SHP77 (cell line): Measurements from ENCODE around the gene SCNM1.
"Not testable (repeated sequence)": the region's sequence is repeated elsewhere in the genome, so short reads cannot be mapped to it uniquely, and the experiment has no call there.

Experiments used
- DNase-seq, 2 experiments: peaks; one replicate each; lab custom pipeline; 2025; lab: John Stamatoyannopoulos, UW

Gene SCNM1

DNA sequence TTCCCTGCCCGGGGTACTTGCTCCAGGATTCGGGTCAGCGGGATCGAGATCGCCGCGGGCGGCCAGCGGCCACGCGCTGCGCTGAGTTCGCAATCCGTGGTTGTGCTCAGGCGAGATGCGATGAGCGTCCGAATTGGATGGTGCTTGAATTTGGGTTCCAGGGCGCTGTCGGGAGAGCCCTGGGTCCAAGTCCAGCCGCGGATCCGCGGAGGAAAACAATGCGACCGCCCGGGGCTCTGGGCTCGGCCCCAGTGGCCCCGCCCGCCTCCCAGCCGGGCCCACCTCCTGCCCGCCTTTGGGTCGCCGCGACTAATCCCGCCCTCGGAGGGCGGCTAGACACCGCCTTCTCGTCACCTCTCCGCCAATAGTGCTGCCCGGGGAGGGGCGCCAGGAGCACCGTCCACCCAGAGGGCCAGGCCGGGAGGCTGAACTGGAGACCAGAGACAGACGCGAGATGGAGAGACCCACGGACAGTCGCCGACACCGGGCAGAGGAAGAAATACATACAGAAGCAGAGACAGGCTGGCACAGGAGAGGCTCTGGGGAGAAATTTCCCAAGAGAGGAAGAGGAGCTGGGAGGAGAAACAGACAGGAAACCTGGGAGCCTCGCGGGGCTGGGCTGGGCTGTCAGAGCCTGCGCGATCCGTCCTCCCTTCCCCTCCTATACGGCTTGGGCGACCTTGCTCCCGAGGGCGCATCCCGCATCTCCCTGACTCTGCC lies 19.4 kb upstream of the SCNM1 start, which contains the start of gene SEMA6C:
SEMA6C (minus strand) TSS at position 220 of the 720 bp plus-strand sequence. CDS start 4,010 bp downstream, outside the sequence.
- DNase-seq = peak; percentile 97 to 99

DNA sequence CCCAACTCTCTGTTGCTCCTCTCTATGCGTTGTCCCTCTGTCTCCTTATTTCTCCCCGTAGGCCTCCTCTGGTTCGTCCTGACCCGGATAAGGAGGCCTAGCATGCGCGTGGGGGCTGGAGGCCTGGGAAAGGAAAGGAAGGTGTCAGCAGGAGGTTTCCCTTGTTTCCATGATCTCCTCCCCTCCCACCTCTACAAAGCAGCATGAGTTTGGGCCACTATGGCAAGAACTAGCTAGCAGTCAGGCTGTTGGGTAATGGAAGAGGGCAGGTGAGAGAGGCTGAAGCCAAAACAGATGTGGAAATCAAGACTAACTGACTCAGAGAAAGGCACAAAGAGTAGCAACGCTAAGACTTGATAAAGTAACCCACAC lies 18.8 kb upstream of the SCNM1 start:
- DNase-seq = peak in 1 of 2 experiments; percentile 5

DNA sequence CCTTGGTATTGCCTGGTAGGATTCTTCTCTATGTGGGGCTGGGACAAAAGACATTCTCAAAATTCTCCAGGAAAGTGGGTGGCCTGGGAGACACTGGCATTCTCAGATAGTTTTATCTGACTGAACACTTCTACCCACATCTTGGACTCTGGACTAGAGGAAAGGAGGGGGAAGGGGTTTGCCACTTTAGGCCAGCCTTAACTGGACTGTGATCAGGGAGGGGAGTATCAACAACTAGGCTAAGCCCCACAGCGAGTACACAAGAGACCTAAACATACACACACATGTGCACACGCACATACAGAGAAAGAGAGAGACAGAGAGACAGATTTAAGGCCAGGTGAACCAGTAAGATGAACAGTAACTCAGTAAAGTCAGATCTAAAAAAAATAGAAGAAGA lies 18.3 kb upstream of the SCNM1 start:
- DNase-seq = no peak

DNA sequence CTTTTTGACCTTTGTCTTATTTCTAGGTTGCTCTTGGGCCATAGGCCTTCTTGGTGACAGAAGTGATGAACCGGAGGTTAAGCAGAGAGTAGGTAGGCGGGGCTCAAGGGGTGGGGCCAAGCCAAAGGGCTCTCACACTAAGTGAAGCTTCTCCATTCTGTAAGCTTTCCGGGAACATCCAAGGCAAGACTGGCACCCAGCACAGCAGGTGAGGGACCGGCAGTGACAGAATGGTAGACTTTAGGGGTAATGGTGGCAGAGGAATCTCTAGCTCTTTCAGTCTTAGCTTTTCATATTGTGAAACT lies 9.5 kb upstream of the SCNM1 start, which contains the start of gene TNFAIP8L2:
TNFAIP8L2 (plus strand) TSS at position 135 of the 305 bp plus-strand sequence. CDS start 2,049 bp downstream, outside the sequence.
- no peak for DNase-seq

DNA sequence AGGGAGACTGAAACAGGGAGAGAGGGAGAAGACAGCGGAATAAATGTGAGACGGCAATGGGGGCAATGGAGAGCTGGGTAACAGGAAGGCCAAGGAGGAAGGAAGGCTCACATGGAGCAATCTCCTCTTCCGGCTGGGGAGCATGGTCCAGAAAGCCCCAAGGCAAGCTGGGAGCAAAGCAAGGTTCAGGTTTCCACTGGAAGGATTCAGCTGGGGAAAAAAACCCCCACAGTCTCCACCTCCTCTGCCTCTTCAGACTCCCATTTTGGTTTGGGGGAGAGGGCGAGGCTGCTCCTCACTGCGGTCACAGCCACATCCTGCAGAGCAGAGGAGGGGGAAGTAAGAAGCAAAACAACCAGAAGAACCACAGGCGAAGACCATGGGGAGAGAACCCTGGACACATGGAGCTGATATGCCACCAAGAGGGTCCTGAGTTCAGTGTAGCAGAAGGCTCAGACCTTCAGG lies 8.8 kb upstream of the SCNM1 start:
- DNase-seq = no peak

DNA sequence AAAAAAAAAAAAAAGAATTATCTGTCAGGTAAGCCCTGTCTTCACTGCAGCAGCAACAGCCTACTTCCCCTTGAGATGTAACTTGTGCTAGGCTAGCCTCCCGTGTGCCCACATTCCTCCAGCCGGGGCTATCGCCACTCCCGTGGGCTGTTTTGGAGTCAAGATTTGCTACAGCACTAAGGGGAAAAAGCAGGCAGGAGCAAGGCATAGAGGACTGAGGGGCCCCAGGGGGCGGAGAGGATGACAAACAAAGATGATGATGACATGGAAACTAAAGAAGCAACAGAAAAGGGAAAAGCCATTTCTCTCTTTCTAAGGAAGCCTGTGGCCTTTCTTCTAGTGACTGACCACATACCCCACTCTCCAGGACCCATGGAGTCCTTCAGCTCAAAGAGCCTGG lies 7.6 kb upstream of the SCNM1 start:
- no peak for DNase-seq

DNA sequence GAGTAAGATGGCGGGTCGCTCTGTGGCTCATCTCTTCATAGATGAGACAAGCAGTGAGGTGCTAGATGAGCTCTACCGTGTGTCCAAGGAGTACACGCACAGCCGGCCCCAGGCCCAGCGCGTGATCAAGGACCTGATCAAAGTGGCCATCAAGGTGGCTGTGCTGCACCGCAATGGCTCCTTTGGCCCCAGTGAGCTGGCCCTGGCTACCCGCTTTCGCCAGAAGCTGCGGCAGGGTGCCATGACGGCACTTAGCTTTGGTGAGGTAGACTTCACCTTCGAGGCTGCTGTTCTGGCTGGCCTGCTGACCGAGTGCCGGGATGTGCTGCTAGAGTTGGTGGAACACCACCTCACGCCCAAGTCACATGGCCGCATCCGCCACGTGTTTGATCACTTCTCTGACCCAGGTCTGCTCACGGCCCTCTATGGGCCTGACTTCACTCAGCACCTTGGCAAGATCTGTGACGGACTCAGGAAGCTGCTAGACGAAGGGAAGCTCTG lies 7.1 kb upstream of the SCNM1 start:
- no peak for DNase-seq

DNA sequence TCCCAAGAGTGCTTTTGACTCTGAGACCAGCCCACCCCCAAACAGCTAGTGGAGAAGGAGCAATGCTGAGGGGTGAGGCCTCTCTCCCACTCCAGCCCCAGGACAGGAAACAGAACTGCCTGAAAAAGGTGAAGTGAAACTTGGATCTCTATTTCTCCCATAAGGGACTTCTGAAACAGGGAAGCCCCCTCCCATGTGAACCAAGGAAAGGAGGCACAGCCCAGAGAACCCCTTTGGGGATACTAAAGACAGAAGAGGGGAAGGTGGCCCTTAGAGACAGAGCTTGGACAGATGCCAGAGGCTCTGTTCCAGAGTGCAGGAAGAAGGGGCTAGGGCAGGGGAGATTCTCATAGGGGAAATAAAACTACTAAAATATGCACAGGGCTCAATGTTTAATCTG lies 6.6 kb upstream of the SCNM1 start:
- no peak for DNase-seq

DNA sequence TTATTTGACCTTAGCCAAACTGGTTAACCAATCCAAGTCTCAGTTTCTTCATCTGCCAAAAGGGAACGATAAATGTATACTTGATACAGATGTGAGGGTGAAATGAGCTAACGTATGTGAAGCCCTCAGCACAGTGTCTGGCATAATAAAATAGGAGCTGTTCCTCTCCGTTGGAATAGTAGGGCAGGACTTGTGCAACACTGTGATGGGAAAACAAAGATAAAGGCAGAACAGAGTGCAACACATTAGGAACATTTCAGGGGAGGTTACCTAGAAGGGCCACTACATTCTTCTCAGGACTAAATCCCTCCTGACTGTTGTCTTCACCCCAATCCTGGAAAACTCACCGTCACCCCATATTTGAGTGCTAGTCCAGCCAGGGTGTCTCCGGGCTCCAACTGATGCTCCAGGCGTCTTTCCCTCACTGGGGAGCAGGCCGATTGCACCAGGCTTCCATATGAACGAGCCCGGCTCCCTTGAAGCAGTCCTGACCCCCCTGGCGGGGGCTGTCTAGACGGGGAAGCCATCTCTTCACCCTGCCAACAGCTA lies 1.1 kb upstream of the SCNM1 start:
- no peak for DNase-seq

DNA sequence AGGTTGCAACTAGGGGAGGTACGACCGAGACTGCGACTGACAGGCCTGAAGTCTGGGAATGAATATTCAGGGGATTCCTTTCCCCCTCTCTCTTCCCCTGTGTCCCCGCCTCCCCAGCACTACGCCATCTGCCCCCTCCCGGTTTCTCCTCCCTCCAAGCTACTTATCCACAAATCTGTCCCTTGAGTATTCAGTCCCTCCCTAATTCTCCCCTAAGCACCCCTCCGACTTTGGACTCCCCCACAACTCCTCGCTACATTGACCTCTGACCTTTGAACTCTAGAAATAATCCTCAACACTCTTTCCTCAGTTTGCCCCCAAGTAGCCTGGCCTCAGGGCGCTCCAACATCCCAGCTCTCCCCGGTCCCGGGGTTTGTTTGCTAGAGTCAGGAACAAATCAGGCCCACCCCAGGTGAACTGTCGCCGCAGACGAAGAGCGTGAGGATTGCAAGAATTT lies 635 bp upstream of the SCNM1 start:
- peak; percentile 30 to 32 for DNase-seq

DNA sequence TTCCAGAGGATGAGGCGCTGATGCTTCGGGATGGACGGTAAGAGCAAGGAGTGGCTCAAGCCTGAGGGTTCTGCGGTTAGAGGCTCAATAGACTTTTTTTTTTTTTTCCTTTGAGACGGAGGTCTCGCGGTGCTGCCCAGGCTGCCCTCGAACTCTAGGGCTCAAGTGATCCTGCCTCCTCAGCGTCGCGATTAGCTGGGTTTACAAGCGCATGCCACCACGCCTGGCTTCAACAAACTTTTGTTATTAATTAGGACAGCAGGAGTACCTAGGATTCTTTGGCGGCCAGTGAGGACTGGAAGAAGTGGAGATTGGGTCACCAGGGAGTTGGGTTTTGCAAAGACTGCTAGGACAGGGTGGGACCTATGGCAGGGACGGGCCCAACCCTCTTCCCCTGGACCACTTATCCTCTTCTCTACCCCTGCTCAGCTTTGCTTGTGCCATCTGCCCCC lies 587 bp downstream of the SCNM1 start:
- peak in 1 of 2 experiments; percentile 36 for DNase-seq

DNA sequence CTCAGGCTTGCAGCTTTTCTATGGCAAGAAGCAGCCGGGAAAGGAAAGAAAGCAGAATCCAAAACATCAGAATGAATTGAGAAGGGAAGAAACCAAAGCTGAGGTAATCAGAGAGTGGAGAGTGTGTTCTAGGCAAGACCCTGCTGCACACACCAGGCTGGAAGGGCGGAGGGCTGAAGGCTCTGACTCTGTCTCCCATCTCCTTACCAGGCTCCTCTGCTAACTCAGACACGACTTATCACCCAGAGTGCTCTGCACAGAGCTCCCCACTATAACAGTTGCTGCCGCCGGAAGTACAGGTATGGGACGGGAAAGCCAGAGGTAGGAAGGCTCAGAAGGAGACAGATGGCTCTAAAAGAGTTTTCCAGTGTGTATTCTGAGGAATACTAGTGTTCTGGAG lies 1.2 kb downstream of the SCNM1 start:
- DNase-seq = no peak

DNA sequence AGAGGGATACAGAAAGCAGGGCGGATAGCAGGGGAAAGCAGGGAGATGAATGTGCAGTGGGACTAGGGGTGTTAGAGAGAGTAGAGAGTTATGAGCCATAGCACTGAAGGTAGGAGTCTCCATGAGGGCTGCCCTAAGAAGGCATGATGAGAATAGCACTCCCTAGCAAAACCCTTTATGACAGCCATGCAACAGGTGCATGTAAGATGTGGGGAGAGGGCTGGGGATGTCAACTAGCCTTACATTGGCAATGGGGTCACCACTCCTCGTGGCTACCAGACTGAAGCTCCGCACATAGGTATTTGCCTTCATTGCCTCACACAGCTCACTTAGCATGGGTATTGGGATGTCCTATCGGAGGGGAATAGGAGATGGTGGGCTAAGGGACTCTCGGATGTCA lies 5.2 kb downstream of the SCNM1 start:
- no peak for DNase-seq

DNA sequence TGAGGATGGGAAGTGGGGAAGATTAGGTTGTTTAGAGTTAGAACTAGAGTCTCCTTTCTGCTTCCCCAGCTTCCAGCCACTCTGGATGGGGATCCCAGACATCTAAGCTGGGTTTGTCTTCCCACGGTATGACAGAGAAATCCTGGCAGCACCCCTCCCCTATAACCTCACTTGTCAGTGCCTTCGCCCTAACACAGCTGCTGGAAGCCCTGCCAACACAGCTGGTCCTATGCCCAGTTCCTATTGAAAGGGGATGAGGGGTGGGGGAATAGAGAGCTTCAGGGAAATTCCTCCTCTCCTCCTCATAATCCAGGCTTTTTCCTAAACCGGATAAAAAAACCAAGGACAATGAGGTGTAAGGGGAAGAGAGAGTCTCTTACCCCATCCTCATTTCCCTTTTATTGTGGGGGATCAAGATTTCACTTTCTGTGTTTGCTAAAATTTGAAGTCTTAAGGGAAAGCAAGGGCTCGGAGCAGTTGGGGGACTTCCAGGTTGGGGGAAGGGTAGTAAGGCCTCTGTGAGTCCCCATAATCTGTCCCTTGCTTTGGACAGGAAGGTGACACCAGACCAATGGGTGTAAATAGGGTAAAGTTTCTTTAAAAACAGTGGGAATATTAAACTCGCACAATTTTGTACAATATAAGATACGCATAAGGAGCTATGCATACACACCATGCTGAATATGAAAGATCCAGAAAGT lies 9.2 kb downstream of the SCNM1 start:
- DNase-seq = no peak

DNA sequence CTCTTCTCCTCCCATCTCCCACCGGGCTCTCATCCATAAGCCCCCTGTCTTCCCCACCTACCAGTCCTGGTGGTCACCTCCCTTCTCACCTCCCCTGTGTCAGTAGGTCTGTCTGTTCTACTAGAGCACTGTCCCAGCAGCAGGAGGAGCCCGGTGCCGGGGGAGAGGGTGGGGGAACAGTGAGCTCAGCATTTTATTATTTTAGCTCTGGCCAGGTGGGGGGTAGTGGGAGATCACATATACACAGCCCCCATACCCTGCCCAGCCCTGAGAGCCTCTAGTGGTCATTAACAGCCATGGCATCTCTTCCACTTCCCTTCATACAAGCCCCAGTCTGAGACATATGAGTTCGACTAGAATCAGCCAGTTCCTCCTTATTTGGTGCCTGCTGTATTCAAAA lies 9.9 kb downstream of the SCNM1 start, which contains the start of gene TMOD4:
TMOD4 (minus strand) TSS at position 119 of the 400 bp plus-strand sequence. CDS start 1,106 bp downstream, outside the sequence.
- peak; percentile 13 to 41 for DNase-seq

DNA sequence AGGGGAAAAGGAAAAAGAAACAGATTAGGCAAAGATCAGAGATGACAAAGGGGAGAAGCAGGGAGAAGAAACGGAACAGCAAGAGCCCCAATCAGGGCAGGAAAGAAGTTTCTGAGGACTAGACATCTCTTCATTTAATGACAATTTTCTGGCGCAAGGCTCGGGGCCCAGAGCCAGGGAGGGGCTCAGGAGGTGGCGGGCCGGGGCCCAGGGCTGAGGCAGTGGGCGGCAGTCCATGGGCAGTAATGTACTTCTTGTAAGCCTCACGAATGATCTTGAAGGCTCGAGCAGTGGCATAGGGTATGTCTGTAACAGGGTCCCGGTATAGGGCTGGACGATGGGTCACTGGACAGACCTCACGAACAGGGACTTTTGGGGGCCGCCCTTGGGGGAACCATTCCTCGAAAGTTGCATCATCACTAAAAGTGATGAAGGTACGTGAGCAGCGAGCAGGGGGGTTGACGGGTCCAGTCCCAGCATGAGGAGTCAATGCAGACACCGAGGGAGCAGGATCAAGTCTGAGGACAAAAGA lies 10.6 kb downstream of the SCNM1 start:
- no peak for DNase-seq

DNA sequence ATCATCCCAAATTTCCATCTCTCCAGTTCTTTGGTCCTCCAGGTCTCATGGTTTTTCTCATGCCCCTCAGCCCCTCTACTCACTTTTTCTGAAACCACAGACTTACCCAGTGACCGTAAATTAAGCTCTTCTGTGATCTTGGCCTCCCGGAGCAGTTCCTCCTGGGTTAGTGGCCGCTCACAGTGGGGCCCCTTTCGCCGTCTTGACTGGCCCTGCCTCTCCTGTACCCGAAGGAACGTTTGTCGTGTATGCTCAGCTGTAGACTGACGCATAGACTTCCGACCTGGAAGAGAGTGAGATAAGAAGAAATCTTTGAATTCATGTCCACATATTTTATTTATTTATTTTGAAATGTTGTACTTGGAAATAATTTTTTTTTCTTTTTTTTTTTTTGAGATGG lies 18.3 kb downstream of the SCNM1 start:
- no peak for DNase-seq

DNA sequence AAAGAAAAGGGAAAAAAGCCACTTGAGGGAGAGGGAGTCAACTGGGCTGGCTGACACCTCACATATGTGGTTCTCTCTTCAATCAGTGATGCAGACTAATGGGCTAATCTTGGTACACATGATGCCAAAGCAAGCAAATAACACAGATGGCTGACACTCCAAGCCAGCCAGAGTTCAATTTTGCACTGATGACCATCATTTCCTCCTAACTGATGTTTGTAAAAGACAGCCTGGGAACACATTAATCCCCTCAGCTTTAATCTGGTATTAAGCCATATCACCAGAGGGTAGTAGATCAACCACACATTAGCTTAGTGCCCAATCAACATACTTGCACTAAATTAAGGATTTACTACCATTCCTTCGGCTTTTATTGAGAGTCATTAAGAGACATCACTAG lies 21.3 kb downstream of the SCNM1 start:
- no peak for DNase-seq

DNA sequence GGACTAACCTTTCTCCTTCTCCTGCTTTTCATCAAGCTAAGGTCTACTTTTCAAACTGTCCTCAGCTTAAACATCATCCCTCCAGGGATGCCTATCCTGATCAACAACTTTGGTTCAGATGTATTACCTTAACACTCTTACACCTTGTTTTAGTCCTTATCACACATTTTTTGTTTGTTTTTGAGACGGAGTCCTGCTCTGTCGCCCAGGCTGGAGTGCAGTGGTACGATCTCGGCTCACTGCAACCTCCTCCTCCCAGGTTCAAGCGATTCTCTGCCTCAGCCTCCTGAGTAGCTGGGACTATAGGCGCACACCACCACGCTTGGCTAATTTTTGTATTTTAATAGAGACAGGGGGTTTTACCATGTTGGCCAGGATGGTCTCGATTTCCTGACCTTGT lies 22.7 kb downstream of the SCNM1 start:
- DNase-seq = not testable (repeated sequence)

DNA sequence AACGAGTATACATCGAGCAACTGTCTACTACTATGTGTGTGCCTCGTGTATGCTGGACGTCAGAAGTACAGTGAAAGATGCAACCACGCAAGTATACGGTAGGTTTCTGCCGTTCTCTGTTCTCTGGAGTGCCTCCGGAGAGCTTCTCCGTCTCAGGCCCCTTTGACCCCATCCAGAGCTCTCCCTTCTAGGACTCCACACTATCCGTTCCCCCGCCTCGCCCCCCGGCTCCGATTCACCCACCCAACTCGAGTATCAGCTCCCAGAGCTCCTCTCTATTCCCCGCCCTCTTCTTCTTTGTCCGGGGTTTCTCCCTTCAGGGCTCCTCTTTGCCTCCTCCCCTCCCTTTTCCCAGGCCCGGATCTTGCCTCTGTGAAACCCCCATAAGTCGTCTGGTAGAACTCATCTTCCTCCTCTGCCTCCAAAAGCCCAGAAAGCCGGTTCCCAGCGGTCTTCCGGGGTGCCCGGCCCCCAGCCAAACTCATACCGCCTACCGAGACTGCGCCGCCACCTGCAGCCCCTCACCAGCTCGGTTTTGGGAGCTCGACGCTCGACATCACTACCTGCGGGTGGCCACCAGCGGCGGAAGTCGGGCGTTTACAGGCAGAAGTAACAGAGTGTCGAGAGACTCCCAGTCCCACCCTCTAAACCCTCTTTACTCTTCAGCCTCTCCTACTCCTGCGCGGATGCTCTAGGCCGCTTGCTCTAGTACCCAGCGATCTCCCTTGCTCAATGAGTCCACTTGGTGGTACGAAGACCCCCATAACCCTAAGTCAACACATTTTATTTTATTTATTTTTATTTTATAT lies 23.9 kb downstream of the SCNM1 start, which contains the start of gene VPS72:
VPS72 (minus strand) TSS at position 561 of the 809 bp plus-strand sequence; CDS start at position 485, 76 bp downstream.
- peak; percentile 99 to 100 for DNase-seq

DNA sequence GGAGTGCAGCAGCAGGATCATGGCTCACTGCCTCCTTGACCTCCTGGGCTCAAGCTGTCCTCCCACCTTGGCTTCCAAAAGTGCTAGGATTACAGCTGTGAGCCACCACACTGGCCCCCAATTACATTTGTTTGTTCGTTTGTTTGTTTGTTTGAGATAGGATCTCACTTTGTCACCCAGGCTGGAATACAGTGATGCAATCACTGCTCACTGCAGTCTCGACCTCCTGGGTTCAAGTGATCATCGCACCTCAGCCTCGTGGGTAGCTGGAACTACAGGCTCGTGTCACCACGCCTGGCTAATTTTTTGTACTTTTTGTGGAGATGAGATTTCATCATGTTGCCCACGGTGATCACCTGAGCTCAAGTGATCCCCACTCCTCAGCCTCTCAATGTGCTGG lies 26.1 kb downstream of the SCNM1 start:
- DNase-seq = no peak
